HCT116 (cell line): ENCODE data around the gene ATG12.

ENCODE experiments used
- EZH2 ChIP-seq: fragments of 200-600 bp; sonication (generic); IDR thresholded peaks from 2 replicates; pipeline ENCODE4 v1.6.1; 2017; ENCODE audit warnings: antibody characterized with exemption, mixed run types
- EZH2phosphoT487 ChIP-seq: fragments of 200-600 bp; IDR thresholded peaks from 2 replicates; pipeline ENCODE4 v1.6.1; 2018; ENCODE audit warnings: antibody characterized with exemption, borderline replicate concordance
- JUND ChIP-seq: IDR thresholded peaks from 2 replicates; pipeline ENCODE4 v1.6.1; 2012
- POLR2A ChIP-seq: IDR thresholded peaks from 2 replicates; pipeline ENCODE4 v1.7.0; 2011; ENCODE audit warnings: borderline replicate concordance; ENCODE audit not compliant: insufficient read depth, insufficient read length; ENCODE audit errors: extremely low read depth
- POLR2AphosphoS5 ChIP-seq: IDR thresholded peaks from 2 replicates; pipeline ENCODE4 v1.6.1; 2011; ENCODE audit warnings: mild to moderate bottlenecking, low read depth, low read length, moderate library complexity
- RAD21 ChIP-seq: IDR thresholded peaks from 2 replicates; pipeline ENCODE4 v1.6.1; 2012; ENCODE audit warnings: low read depth, mild to moderate bottlenecking
- SIN3A ChIP-seq: IDR thresholded peaks from 2 replicates; pipeline ENCODE4 v1.6.1; 2012; ENCODE audit warnings: low read depth
- SP1 ChIP-seq: IDR thresholded peaks from 2 replicates; pipeline ENCODE4 v1.6.1; 2012; ENCODE audit warnings: low read depth
- YY1 ChIP-seq: IDR thresholded peaks from 2 replicates; pipeline ENCODE4 v1.6.1; 2011; ENCODE audit warnings: low read length, low read depth, moderate library complexity, mild to moderate bottlenecking; ENCODE audit not compliant: insufficient replicate concordance; ENCODE audit errors: extremely low read depth
- ZFX ChIP-seq: fragments of 450-650 bp; IDR thresholded peaks from 2 replicates; pipeline ENCODE4 v1.6.1; 2017
- ZNF274 ChIP-seq: fragments of 200-500 bp; sonication (Bioruptor generic); IDR thresholded peaks from 2 replicates; pipeline ENCODE4 v1.6.1; 2014; ENCODE audit warnings: mild to moderate bottlenecking, low read depth, low read length, inconsistent platforms
- TF ChIP-seq, protein P1 (sequence below): IDR thresholded peaks from 2 replicates; pipeline ENCODE4 v1.6.1; 2012
- TF ChIP-seq, protein P2 (sequence below), 3 experiments: fragments of 200-600 bp in 1 of 3; sonication (generic) in 1 of 3; IDR thresholded peaks in 2 of 3; conservative IDR thresholded peaks in 1 of 3; 2 replicates each; pipeline ENCODE4 v1.5.1; 2012 to 2017; ENCODE audit warnings: low read depth in 2 of 3, low read length in 2 of 3, antibody characterized with exemption in 1 of 3, borderline replicate concordance in 1 of 3, control low read depth in 1 of 3, mild to moderate bottlenecking in 1 of 3, mixed read lengths in 1 of 3, mixed run types in 1 of 3, moderate library complexity in 1 of 3; ENCODE audit not compliant: insufficient read depth in 1 of 3
- TF ChIP-seq, protein P3 (sequence below): IDR thresholded peaks from 2 replicates; pipeline ENCODE4 v1.6.1; 2012; ENCODE audit warnings: low read depth

DNA sequence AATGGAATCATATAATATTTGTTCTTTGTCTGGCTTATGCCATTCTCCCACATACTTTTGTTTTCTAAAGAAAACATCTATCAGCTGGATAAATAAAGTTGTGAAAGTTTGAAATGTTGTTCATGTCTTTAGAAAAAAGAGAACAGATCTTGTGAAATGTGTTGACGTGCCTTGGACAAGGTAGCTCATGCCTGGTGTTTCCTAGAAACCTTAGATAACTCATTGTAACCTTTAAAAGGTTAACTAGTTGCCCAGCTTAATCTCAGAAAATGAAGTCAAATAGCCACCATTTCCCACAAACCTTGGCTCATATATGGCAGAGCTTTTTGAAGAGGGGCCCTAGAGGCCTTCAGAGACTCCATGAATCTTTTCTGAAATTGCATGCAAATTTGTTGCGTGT lies 40.2 kb downstream of the ATG12 start:
- TF ChIP-seq EZH2phosphoT487 (no peak), SP1 (no peak), ZFX (no peak), POLR2AphosphoS5 (no peak), RAD21 (no peak), JUND (no peak), POLR2A (no peak), SIN3A (no peak), ZNF274 (no peak), EZH2 (no peak), YY1 (no peak)
- TF ChIP-seq, protein P1, sequence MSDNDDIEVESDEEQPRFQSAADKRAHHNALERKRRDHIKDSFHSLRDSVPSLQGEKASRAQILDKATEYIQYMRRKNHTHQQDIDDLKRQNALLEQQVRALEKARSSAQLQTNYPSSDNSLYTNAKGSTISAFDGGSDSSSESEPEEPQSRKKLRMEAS, result no peak
- TF ChIP-seq, protein P2, sequence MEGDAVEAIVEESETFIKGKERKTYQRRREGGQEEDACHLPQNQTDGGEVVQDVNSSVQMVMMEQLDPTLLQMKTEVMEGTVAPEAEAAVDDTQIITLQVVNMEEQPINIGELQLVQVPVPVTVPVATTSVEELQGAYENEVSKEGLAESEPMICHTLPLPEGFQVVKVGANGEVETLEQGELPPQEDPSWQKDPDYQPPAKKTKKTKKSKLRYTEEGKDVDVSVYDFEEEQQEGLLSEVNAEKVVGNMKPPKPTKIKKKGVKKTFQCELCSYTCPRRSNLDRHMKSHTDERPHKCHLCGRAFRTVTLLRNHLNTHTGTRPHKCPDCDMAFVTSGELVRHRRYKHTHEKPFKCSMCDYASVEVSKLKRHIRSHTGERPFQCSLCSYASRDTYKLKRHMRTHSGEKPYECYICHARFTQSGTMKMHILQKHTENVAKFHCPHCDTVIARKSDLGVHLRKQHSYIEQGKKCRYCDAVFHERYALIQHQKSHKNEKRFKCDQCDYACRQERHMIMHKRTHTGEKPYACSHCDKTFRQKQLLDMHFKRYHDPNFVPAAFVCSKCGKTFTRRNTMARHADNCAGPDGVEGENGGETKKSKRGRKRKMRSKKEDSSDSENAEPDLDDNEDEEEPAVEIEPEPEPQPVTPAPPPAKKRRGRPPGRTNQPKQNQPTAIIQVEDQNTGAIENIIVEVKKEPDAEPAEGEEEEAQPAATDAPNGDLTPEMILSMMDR (IDR thresholded peaks at IDR 0.05 in 2 of 3, conservative IDR thresholded peaks at IDR 0.05 in 1 of 3; ENCODE audit: borderline replicate concordance in 1 of 3, insufficient read depth in 1 of 3, low read depth in 2 of 3, low read length in 2 of 3), result no peak
- TF ChIP-seq, protein P3, sequence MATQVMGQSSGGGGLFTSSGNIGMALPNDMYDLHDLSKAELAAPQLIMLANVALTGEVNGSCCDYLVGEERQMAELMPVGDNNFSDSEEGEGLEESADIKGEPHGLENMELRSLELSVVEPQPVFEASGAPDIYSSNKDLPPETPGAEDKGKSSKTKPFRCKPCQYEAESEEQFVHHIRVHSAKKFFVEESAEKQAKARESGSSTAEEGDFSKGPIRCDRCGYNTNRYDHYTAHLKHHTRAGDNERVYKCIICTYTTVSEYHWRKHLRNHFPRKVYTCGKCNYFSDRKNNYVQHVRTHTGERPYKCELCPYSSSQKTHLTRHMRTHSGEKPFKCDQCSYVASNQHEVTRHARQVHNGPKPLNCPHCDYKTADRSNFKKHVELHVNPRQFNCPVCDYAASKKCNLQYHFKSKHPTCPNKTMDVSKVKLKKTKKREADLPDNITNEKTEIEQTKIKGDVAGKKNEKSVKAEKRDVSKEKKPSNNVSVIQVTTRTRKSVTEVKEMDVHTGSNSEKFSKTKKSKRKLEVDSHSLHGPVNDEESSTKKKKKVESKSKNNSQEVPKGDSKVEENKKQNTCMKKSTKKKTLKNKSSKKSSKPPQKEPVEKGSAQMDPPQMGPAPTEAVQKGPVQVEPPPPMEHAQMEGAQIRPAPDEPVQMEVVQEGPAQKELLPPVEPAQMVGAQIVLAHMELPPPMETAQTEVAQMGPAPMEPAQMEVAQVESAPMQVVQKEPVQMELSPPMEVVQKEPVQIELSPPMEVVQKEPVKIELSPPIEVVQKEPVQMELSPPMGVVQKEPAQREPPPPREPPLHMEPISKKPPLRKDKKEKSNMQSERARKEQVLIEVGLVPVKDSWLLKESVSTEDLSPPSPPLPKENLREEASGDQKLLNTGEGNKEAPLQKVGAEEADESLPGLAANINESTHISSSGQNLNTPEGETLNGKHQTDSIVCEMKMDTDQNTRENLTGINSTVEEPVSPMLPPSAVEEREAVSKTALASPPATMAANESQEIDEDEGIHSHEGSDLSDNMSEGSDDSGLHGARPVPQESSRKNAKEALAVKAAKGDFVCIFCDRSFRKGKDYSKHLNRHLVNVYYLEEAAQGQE, result no peak
